Activated T-helper 2 cell treated with anti-CD3 and anti-CD28 coated beads, Interferon-gamma antibody, Interleukin-2, Interleukin-4, amounts not matched to agents 10 μg/mL and 5 μg/mL and 100 μg/mL, durations not matched to agents 14 hours and 24 hours and 36 hours (primary cell): ENCODE results near the gene SLC35G1. TPM values are rescaled to one million over a fixed set of nuclear protein-coding genes. Genes with fewer than 3 reads are reported as not detected.
A peak's percentile ranks its signal among the peaks of the same experiment; 100 is the strongest.

Source experiments
- DNase-seq: peaks from one replicate; pipeline ENCODE4 v3.0.0; 2021; ENCODE audit warnings: low spot score
- H3K27ac Mint-ChIP-seq: one replicate; pipeline ENCODE4 v1.8.0; 2021; ENCODE audit warnings: mixed read lengths
- H3K27me3 Mint-ChIP-seq: one replicate; pipeline ENCODE4 v1.8.0; 2021; ENCODE audit warnings: low read depth, mixed read lengths
- H3K36me3 Mint-ChIP-seq: one replicate; pipeline ENCODE4 v1.8.0; 2021; ENCODE audit warnings: low read depth, mixed read lengths
- H3K4me1 Mint-ChIP-seq: one replicate; pipeline ENCODE4 v1.8.0; 2021; ENCODE audit warnings: low read depth, mixed read lengths
- H3K4me3 Mint-ChIP-seq: one replicate; pipeline ENCODE4 v1.8.0; 2021; ENCODE audit warnings: low read depth, mild to moderate bottlenecking, moderate library complexity, mixed read lengths
- H3K9me3 Mint-ChIP-seq: one replicate; pipeline ENCODE4 v1.8.0; 2021; ENCODE audit warnings: mixed read lengths
- intact Hi-C: fragments of 100-400 bp; cut with micrococcal nuclease; formaldehyde crosslinking; loops from one replicate; pipeline ENCODE4 v1.15.1; 2023
- total RNA-seq: library from RNA; stranded (reverse); gene quantifications from 2 replicates; pipeline ENCODE4 v1.2.3, GENCODE V29; 2022

Gene SLC35G1
- total RNA-seq = 5.9 and 6.0 TPM in 2 replicates

DNA sequence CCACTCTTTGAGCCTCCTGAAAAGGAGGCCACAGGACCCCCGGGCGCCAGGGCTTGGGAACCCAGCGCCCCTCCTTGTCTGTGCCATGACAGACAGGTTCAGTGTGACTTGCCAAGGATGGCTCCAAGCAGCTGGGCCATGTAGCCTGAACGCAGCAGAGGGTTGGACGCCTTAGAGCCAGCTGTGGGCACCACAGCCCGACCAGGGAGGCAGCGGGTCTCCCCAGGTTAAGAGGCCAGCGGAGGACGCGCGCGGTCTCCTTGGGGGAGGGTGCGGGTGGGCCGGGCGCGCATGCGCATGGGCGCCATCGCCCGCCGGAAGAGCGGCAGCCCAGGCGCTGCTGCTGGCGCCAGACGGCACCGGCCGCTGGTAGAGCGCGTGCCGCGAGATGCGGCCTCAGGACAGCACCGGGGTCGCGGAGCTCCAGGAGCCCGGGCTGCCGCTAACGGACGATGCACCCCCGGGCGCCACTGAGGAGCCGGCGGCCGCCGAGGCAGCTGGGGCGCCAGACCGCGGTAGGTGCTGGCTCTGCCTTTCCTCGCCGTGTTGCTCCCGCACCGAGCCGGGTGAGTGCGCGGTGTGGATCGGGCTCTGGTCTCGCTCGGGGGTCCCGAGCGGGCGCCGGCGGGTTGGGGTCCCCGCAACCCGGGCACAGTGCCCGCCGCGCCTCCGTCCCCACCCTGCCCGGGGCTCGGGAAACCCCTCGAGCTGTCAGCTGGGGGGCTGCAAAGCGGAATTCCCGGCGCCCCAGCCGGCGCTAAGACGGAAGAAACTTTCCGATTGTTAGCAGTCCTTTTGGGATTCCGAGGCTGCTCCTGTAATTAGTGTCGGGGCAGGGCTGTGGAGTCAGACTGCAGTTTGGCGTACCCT lies at the start of gene SLC35G1:
SLC35G1 (plus strand) TSS at position 333 of the 870 bp plus-strand sequence; CDS start at position 389, 56 bp downstream.
- Mint-ChIP-seq H3K27ac (peak within 1 kb of the TSS; percentile 58), H3K9me3 (no peaks in the 10 kb centered on the region), H3K4me1 (peaks cover 34% of the 10 kb centered on the region), H3K36me3 (peaks cover 17% of the 10 kb centered on the region), H3K27me3 (peaks cover 11% of the 10 kb centered on the region), H3K4me3 (peak within 1 kb of the TSS; percentile 80)
- peak; percentile 56 for DNase-seq
- intact Hi-C loops = loop anchor here (2.0 kb wide), 1 partner anchor 191 kb away; the partner anchor contains the start of gene FRA10AC1

GRCh38 chr10:93844979-93845626 lies 48.7 kb upstream of the SLC35G1 start:
- no peak overlapping the region for H3K4me3 Mint-ChIP-seq
- intact Hi-C loops = no loop called here
- DNase-seq = no peak
- no peaks in the 10 kb centered on the region for H3K36me3 Mint-ChIP-seq
- no peaks in the 10 kb centered on the region for H3K4me1 Mint-ChIP-seq
- no peaks in the 10 kb centered on the region for H3K9me3 Mint-ChIP-seq
- H3K27ac Mint-ChIP-seq = no peak overlapping the region
- H3K27me3 Mint-ChIP-seq = peaks cover 2% of the 10 kb centered on the region

- no peaks in the 10 kb centered on the region for H3K9me3 Mint-ChIP-seq
- no peaks in the 10 kb centered on the region for H3K36me3 Mint-ChIP-seq
- no peak overlapping the region for H3K4me3 Mint-ChIP-seq
- intact Hi-C loops = no loop called here
- peaks cover 1% of the 10 kb centered on the region for H3K27me3 Mint-ChIP-seq
- no peak overlapping the region for H3K27ac Mint-ChIP-seq
- H3K4me1 Mint-ChIP-seq = no peaks in the 10 kb centered on the region
- no peak for DNase-seq
Measured at GRCh38 chr10:93849593-93849992, 44.2 kb upstream of the SLC35G1 start.

DNA sequence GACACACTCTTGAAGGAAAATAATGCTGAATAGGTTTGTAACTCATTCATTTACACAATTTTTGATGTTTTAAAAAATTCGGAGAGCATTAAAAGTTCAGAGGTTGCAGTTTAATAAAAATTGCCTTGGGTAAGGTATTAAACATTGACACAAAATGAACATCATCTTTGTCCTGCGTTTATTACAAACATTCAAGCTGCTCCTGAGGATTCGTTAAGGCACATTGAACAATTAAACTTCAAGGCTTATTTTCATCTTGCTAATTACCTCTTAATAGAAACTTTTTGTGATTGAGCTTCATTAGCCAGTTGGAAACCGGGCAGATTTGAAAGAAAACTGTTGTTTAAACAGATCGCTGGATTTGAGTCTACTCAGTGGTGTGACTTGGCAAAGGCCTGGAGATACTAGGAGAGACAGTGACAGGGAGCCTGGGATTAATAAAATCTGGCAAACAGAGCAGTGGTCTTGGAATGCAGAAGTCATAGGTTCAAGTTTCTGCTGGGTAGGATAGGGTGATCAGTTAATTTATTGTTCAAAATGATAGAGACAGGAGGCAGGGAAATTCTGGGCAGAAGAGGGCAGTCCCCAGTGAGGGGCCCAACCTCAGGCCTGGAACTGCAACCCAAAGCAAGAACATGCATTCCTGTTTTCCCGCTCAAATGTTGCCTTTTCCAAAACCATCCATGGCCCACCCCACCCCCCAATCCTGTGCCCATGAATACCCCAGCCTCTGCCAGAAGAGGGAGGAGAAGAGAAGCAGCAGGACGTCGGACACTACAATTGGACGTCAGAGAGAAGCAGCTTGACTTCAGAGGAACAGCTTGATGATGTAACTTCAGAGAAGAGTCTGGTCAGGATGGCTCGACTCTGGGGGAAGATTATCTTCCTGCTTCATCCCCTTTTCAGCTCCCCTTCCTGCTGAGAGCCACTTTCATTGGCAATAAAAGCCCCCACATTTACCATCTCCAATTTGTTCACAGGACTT lies 43.5 kb upstream of the SLC35G1 start:
- H3K27me3 Mint-ChIP-seq = peaks cover 1% of the 10 kb centered on the region
- intact Hi-C loops = no loop called here
- no peak for DNase-seq
- H3K36me3 Mint-ChIP-seq = no peaks in the 10 kb centered on the region
- H3K4me1 Mint-ChIP-seq = no peaks in the 10 kb centered on the region
- no peaks in the 10 kb centered on the region for H3K9me3 Mint-ChIP-seq
- H3K27ac Mint-ChIP-seq = no peak overlapping the region
- no peak overlapping the region for H3K4me3 Mint-ChIP-seq

DNA sequence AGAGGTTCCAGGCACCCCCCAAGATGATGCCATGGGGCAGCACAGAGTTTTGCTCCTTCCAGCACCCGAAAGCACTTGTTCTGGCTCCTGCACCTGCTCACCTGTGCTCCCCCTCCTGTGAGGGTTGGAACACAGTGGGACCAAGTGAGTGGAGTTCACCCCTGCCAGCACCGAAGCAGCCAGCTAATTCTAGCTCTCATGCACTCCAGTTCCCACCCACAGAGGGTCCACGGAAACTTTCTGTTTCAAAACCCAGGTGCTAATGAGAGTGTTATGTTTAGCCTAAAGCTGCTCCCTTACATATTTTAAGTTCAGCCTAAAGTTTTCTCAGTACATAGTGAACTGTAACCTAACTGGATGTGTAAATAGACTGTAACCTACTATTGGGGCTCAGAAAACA lies 42.6 kb upstream of the SLC35G1 start:
- intact Hi-C loops = no loop called here
- no peak overlapping the region for H3K27ac Mint-ChIP-seq
- DNase-seq = no peak
- H3K27me3 Mint-ChIP-seq = peaks cover 1% of the 10 kb centered on the region
- H3K4me3 Mint-ChIP-seq = no peak overlapping the region
- H3K36me3 Mint-ChIP-seq = no peaks in the 10 kb centered on the region
- H3K9me3 Mint-ChIP-seq = no peaks in the 10 kb centered on the region
- no peaks in the 10 kb centered on the region for H3K4me1 Mint-ChIP-seq

- no peaks in the 10 kb centered on the region for H3K36me3 Mint-ChIP-seq
Measured at GRCh38 chr10:93852476-93853095, 41.2 kb upstream of the SLC35G1 start.

GRCh38 chr10:93854975-93855374 lies 38.8 kb upstream of the SLC35G1 start:
- Mint-ChIP-seq H3K4me1 (no peaks in the 10 kb centered on the region), H3K36me3 (no peaks in the 10 kb centered on the region), H3K27ac (no peak overlapping the region), H3K4me3 (no peak overlapping the region), H3K9me3 (no peaks in the 10 kb centered on the region), H3K27me3 (peaks cover 1% of the 10 kb centered on the region)
- intact Hi-C loops = loop anchor here (5.0 kb wide), 1 partner anchor 38 kb away; no protein-coding TSS in a partner anchor
- DNase-seq = no peak

More at GRCh38 chr10:93852476-93853095, 41.2 kb upstream of the SLC35G1 start:
- Mint-ChIP-seq H3K4me1 (no peaks in the 10 kb centered on the region), H3K9me3 (no peaks in the 10 kb centered on the region), H3K4me3 (no peak overlapping the region), H3K27me3 (peaks cover 1% of the 10 kb centered on the region), H3K27ac (no peak overlapping the region)
- intact Hi-C loops = no loop called here
- no peak for DNase-seq

DNA sequence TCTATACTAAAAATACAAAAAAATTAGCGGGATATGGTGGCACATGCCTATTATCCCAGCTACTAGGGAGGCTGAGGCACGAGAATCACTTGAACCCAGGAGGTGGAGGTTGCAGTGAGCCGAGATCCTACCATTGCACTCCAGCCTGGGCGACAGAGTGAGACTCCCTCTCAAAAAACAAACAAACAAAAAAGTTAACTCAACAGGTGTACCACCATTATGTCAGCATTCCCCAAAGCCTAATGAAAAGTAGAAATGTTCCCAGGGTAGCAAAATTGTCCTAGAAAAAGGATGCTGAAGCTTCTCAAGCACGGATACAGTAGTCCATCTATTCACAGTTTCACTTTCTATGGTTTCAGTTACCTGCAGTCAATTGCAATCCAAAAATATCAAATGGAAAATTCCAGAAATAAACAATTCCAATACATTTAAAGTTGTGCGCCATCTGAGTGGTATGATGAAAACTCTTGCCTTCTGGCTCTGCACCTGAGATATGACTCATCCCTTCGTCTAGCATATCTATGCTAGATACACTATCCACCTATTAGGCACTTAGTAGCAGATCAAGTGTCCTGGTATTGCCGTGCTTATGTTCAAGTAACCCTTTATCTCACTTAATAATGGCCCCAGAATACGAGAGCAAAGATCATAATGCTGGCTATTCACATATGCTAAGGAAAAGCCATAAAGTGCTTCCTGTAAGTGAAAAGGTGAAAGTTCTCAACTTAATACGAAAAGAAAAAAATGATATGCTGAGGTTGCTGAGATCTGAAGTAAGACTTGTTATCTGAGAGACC lies 37.2 kb upstream of the SLC35G1 start:
- Mint-ChIP-seq H3K27me3 (peaks cover 1% of the 10 kb centered on the region), H3K9me3 (no peaks in the 10 kb centered on the region), H3K27ac (no peak overlapping the region), H3K4me3 (no peak overlapping the region), H3K36me3 (no peaks in the 10 kb centered on the region), H3K4me1 (no peaks in the 10 kb centered on the region)
- intact Hi-C loops = loop anchor here (5.0 kb wide), 1 partner anchor 39 kb away; no protein-coding TSS in a partner anchor
- no peak for DNase-seq

DNA sequence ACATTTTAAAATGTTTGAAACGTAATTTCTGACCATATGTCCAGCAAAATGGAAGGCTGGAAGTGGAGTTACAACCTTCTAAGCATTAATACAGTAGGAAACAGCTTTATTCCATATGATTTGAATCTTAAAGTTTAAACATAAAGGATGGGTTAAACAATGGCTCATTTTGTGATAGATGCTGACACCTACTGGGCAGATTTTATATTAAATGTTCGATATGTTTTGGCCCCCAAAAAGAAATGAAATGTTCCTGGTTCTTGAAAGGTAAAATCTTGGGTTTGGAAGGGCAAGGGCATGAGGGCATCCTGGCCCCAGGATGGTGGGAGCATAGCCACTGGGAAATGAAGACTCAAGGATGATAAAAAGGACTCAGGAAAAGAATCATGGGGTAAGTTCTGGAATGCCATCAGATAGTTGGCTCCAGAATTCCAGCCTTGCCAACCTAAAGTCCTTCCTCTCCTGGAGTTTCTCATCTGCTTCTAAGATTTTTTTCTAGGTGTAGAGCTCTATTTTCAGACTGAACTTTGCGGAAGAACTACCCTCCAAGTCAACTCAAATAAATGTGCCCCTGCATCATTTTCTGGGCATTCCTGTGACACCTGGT lies 34.6 kb upstream of the SLC35G1 start:
- no peaks in the 10 kb centered on the region for H3K36me3 Mint-ChIP-seq
- H3K27me3 Mint-ChIP-seq = no peaks in the 10 kb centered on the region
- H3K4me1 Mint-ChIP-seq = no peaks in the 10 kb centered on the region
- H3K4me3 Mint-ChIP-seq = no peak overlapping the region
- DNase-seq = no peak
- intact Hi-C loops = loop anchor here (5.0 kb wide), 1 partner anchor 42 kb away; no protein-coding TSS in a partner anchor
- H3K27ac Mint-ChIP-seq = no peak overlapping the region
- no peaks in the 10 kb centered on the region for H3K9me3 Mint-ChIP-seq

- Mint-ChIP-seq H3K4me3 (no peak overlapping the region), H3K27me3 (peaks cover 4% of the 10 kb centered on the region), H3K36me3 (no peaks in the 10 kb centered on the region), H3K27ac (no peak overlapping the region), H3K9me3 (no peaks in the 10 kb centered on the region), H3K4me1 (no peaks in the 10 kb centered on the region)
- intact Hi-C loops = no loop called here
- DNase-seq = no peak
Measured at GRCh38 chr10:93861825-93862224, 32.0 kb upstream of the SLC35G1 start.

DNA sequence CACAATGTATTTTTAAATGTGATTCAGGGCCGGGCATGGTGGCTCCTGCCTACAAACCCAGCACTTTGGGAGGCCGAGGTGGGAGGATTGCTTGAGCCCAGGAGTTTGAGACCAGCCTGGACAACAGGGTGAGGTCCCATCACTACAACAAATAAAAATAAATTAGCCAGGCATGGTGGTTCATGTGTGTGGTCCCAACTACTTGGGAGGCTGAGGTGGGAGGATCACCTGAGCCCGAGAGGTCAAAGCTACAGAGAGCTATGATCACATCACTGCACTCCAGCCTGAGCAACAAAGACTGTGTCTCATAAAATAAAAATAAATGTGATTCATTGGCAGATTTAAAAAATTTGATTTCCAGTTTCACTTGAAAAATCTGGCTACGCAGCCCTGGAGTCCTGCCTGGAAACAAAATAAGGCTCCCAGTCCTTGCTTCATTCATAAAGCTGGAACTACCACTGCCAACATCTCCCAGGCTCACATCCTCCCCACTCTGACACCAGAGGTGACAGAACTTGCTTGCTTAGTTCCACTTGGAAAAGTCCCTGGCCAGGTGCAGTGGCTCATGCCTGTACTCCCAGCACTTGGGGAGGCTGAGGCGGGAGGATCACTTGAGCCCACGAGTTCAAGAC lies 27.9 kb upstream of the SLC35G1 start:
- intact Hi-C loops = no loop called here
- Mint-ChIP-seq H3K36me3 (no peaks in the 10 kb centered on the region), H3K27ac (no peak overlapping the region), H3K4me1 (no peaks in the 10 kb centered on the region), H3K4me3 (no peak overlapping the region), H3K9me3 (no peaks in the 10 kb centered on the region), H3K27me3 (peaks cover 20% of the 10 kb centered on the region)
- no peak for DNase-seq
